Peyer's patch (tissue), 4 donors: ENCODE data around the gene PRTG. TPM values are rescaled to one million over a fixed set of nuclear protein-coding genes. Genes with fewer than 3 reads are reported as not detected.
"Not testable (repeated sequence)": the region's sequence is repeated elsewhere in the genome, so short reads cannot be mapped to it uniquely, and the experiment has no call there.

ENCODE experiments used
- DNase-seq, 3 donors: peaks; one replicate each; pipeline ENCODE4 v3.0.0-alpha.2; 2017 to 2019
- H3K27ac ChIP-seq, 4 donors: fragments of 200-600 bp; sonication (generic); one replicate each; pipeline ENCODE4 v1.5.1; 2016 to 2019
- H3K27me3 ChIP-seq, 2 donors: fragments of 200-600 bp; sonication (generic); one replicate each; pipeline ENCODE4 v1.5.1; 2019
- H3K36me3 ChIP-seq, 3 donors: fragments of 200-600 bp; sonication (generic); one replicate each; pipeline ENCODE4 v1.5.1; 2016 to 2019
- H3K4me1 ChIP-seq, 4 donors: fragments of 200-600 bp; sonication (generic); one replicate each; pipeline ENCODE4 v1.5.1; 2016 to 2019
- H3K4me3 ChIP-seq, 4 donors: fragments of 200-600 bp; sonication (generic); 1 replicate in 3 of 4; 2 replicates in 1 of 4; pipeline ENCODE4 v1.5.1; 2016 to 2019; ENCODE audit warnings: mild to moderate bottlenecking in 1 of 4
- H3K9me3 ChIP-seq, 4 donors: fragments of 200-600 bp; sonication (generic); one replicate each; pipeline ENCODE4 v1.5.1; 2016 to 2019; ENCODE audit warnings: mild to moderate bottlenecking in 1 of 4
- CTCF ChIP-seq, 6 experiments: fragments of 450-650 bp in 4 of 6; fragments of 200-600 bp in 2 of 6; sonication (generic) in 1 of 6; IDR thresholded peaks; one replicate each; pipeline ENCODE4 v1.5.1; 2017 to 2019; ENCODE audit warnings: antibody characterized with exemption in 6 of 6, mild to moderate bottlenecking in 3 of 6, moderate library complexity in 1 of 6
- POLR2A ChIP-seq, 2 donors: fragments of 450-650 bp; IDR thresholded peaks; one replicate each; pipeline ENCODE4 v1.5.1; 2017; ENCODE audit warnings: antibody characterized with exemption in 2 of 2, mild to moderate bottlenecking in 2 of 2, moderate library complexity in 2 of 2
- total RNA-seq, 4 donors: library from RNA; depleted of rRNA; stranded (reverse); fragments of >200 nt; gene quantifications; one replicate each; pipeline ENCODE4 v1.1.0, GENCODE V29; 2016

Gene PRTG
- total RNA-seq, 4 donors from 2014 or later: 0.19 to 6.6 (median 0.54) TPM; not detected in 1

GRCh38 chr15:55618387-55618786 is 124.6 kb downstream of the PRTG start:
- H3K9me3 ChIP-seq: no peaks in the 10 kb centered on the region
- no peak for DNase-seq
- no peaks in the 10 kb centered on the region for H3K27me3 ChIP-seq
- H3K36me3 ChIP-seq: no peaks in the 10 kb centered on the region
- TF ChIP-seq CTCF (IDR thresholded peaks at IDR 0.05) (no peak), POLR2A (IDR thresholded peaks at IDR 0.05) (no peak)
- H3K4me1 ChIP-seq: no peaks in the 10 kb centered on the region
- H3K4me3 ChIP-seq: no peak overlapping the region
- H3K27ac ChIP-seq: no peak overlapping the region

- TF ChIP-seq POLR2A (IDR thresholded peaks at IDR 0.05): no peak
- TF ChIP-seq CTCF (IDR thresholded peaks at IDR 0.05): no peak
- no peak for DNase-seq
Observed at GRCh38 chr15:55615445-55615844, 127.5 kb downstream of the PRTG start.

GRCh38 chr15:55613727-55614126 is 129.2 kb downstream of the PRTG start:
- Histone ChIP-seq H3K27me3 (no peaks in the 10 kb centered on the region), H3K36me3 (no peaks in the 10 kb centered on the region), H3K9me3 (no peaks in the 10 kb centered on the region), H3K4me3 (no peak overlapping the region), H3K4me1 (no peaks in the 10 kb centered on the region), H3K27ac (no peak overlapping the region)
- TF ChIP-seq CTCF (IDR thresholded peaks at IDR 0.05) (no peak), POLR2A (IDR thresholded peaks at IDR 0.05) (no peak)
- DNase-seq: no peak

More at GRCh38 chr15:55615445-55615844, 127.5 kb downstream of the PRTG start:
- Histone ChIP-seq H3K27me3 (no peaks in the 10 kb centered on the region), H3K9me3 (no peaks in the 10 kb centered on the region), H3K4me3 (no peak overlapping the region), H3K4me1 (no peaks in the 10 kb centered on the region), H3K36me3 (no peaks in the 10 kb centered on the region), H3K27ac (no peak overlapping the region)

DNA sequence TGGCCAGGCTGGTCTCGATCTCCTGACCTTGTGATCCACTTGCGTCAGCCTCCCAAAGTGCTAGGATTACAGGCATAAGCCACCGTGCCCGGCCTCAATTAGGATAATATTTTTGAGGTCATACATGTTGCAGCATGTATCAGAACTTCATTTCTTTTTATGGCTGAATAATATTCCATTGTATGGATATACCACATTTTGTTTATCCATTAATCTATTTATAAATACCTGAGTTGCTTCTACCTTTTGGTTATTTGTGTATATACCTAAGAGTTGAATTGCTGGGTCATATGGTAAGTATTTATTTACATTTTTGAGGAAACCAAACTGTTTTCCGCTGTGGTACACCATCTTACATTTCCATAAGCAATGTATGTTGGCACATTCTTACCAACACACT is 136.7 kb downstream of the PRTG start:
- TF ChIP-seq POLR2A (IDR thresholded peaks at IDR 0.05): no peak
- no peak for TF ChIP-seq CTCF (IDR thresholded peaks at IDR 0.05)
- H3K9me3 ChIP-seq: no peaks in the 10 kb centered on the region
- no peak overlapping the region for H3K4me3 ChIP-seq
- DNase-seq: no peak
- H3K36me3 ChIP-seq: no peaks in the 10 kb centered on the region
- H3K4me1 ChIP-seq: no peaks in the 10 kb centered on the region
- H3K27me3 ChIP-seq: no peaks in the 10 kb centered on the region
- no peak overlapping the region for H3K27ac ChIP-seq

DNA sequence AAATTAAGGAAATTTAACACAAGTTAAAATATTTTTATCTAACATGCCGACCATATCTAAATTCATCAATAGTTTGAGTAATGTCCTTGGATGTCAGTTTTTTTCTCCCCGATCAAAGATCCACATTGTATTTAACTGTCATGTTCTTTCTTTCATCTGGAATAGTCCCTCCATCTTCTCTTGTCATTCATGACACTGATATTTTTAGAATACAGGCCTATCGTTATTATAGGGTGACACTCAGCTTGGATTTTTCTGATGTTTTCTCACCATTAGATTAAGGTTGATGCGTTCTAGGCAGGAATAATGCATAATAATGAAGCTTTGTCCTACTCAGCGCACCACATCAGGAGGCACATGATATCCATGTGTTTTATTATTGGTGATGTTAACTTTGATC is 141.6 kb downstream of the PRTG start:
- DNase-seq: no peak
- H3K36me3 ChIP-seq: no peaks in the 10 kb centered on the region
- no peak overlapping the region for H3K4me3 ChIP-seq
- no peaks in the 10 kb centered on the region for H3K4me1 ChIP-seq
- H3K27me3 ChIP-seq: no peaks in the 10 kb centered on the region
- no peak overlapping the region for H3K27ac ChIP-seq
- no peak for TF ChIP-seq CTCF (IDR thresholded peaks at IDR 0.05)
- TF ChIP-seq POLR2A (IDR thresholded peaks at IDR 0.05): no peak
- no peaks in the 10 kb centered on the region for H3K9me3 ChIP-seq

DNA sequence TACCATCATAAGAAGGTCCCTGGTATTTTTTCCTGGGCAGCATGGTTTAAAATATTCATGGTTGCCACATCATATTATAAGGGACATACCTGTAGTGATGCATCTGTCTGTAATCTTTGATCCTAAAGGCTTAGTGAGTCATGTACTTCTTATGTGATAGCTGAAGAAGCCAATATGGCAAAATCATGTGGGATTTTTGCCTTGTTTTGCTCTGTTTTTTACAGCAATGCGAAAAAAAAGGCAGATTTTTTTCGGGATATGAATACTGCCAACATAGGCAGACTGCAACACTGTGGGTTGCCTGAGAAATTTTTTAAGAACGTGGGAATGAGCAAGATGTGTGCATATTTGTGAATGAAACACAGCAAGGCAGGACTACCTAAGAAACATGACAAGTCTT is 143.5 kb downstream of the PRTG start:
- no peaks in the 10 kb centered on the region for H3K9me3 ChIP-seq
- H3K36me3 ChIP-seq: no peaks in the 10 kb centered on the region
- no peak for DNase-seq
- H3K27me3 ChIP-seq: no peaks in the 10 kb centered on the region
- H3K4me1 ChIP-seq: no peaks in the 10 kb centered on the region
- H3K4me3 ChIP-seq: no peak overlapping the region
- H3K27ac ChIP-seq: no peak overlapping the region
- TF ChIP-seq CTCF (IDR thresholded peaks at IDR 0.05): no peak
- TF ChIP-seq POLR2A (IDR thresholded peaks at IDR 0.05): no peak

GRCh38 chr15:55593019-55593418 is 149.9 kb downstream of the PRTG start:
- not testable (repeated sequence) for H3K27ac ChIP-seq, H3K36me3 ChIP-seq, H3K4me1 ChIP-seq, H3K9me3 ChIP-seq, H3K4me3 ChIP-seq, H3K27me3 ChIP-seq, DNase-seq
